ENCODE results near the gene ZNF710. TPM values are rescaled to one million over a fixed set of nuclear protein-coding genes. Genes with fewer than 3 reads are reported as not detected.

The ZNF710 gene
- total RNA-seq, 3 donors from 2014 or later = 21.7 to 28.2 (median 25.0) TPM

GRCh38 chr15:90046289-90046688 lies 45.2 kb downstream of the ZNF710 start:
- no peak overlapping the region for H3K4me3 Mint-ChIP-seq
- peaks cover 16% of the 10 kb centered on the region for H3K4me1 Mint-ChIP-seq (ENCODE audit: low read depth)
- ATAC-seq = no peak
- H3K27me3 Mint-ChIP-seq (ENCODE audit: low read depth) = no peaks in the 10 kb centered on the region
- peaks cover 3% of the 10 kb centered on the region for H3K36me3 Mint-ChIP-seq (ENCODE audit: insufficient read depth)
- H3K9me3 Mint-ChIP-seq = no peaks in the 10 kb centered on the region
- DNase-seq = no peak

DNA sequence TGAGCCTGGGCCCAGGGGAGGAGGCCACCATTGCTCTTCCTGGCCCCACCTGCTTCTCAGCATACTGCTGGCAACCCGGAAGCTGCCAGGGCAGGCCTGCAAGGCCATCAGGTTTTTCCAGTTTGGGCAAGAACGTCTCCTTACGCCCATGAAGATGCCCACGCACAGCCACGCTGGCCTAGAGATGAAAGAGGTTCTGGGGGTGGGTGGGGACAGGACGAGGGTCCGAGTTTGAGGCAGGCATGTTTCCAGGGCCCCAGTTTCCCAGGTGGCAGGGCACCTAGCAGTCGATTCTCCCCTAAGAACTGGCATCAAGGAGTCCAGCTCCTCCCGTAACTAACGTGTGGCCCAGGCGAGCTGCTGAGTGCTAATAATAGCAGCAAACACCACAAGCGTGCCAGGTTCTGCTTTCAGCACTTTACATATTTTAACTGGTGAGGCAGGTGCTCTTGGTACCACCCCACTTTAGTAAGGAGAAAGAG lies 45.8 kb downstream of the ZNF710 start:
- Mint-ChIP-seq H3K9me3 (no peaks in the 10 kb centered on the region), H3K36me3 (ENCODE audit: insufficient read depth) (peaks cover 3% of the 10 kb centered on the region), H3K27me3 (ENCODE audit: low read depth) (no peaks in the 10 kb centered on the region), H3K4me3 (no peak overlapping the region), H3K4me1 (ENCODE audit: low read depth) (peaks cover 16% of the 10 kb centered on the region)
- no peak for ATAC-seq
- no peak for DNase-seq

DNA sequence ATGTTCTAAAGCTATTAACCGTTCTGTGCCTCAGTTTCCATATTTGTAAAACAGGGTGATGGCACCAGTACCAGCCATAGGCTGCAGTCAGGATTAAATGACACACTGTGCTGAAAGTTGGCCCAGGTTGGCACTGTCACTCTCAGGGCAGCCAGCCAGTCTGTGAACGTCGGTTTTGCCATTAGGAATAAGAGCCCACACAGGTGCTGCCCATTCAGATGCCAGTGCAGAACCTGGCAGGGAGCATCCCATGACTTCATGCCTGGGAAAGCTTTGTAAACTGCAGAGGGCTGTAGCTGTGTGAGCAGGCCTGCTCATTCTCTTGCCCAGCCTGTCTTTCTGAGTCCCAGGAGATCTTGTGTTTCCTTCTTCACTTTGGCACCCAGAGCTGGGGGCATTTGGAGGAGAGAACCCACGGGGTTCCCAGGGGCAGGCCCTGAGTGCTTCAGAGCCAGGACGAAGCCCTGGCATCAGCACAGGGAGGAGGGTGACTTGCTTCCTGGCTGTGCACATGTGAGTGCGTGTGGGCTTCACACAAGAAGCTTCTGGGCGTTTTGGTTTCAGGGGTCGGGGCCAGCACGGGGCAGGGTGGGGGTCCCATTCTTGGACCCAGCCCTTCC lies 46.9 kb downstream of the ZNF710 start:
- Mint-ChIP-seq H3K4me1 (ENCODE audit: low read depth) (peaks cover 16% of the 10 kb centered on the region), H3K36me3 (ENCODE audit: insufficient read depth) (peaks cover 3% of the 10 kb centered on the region), H3K9me3 (no peaks in the 10 kb centered on the region), H3K27me3 (ENCODE audit: low read depth) (no peaks in the 10 kb centered on the region), H3K4me3 (no peak overlapping the region)
- ATAC-seq = no peak
- DNase-seq = no peak

- DNase-seq = no peak
- no peak overlapping the region for H3K4me3 Mint-ChIP-seq
- no peak for ATAC-seq
- H3K9me3 Mint-ChIP-seq = no peaks in the 10 kb centered on the region
- no peaks in the 10 kb centered on the region for H3K27me3 Mint-ChIP-seq (ENCODE audit: low read depth)
- peaks cover 18% of the 10 kb centered on the region for H3K4me1 Mint-ChIP-seq (ENCODE audit: low read depth)
- H3K36me3 Mint-ChIP-seq (ENCODE audit: insufficient read depth) = no peaks in the 10 kb centered on the region
Measured at GRCh38 chr15:90049030-90049429, 47.9 kb downstream of the ZNF710 start.

GRCh38 chr15:90049666-90050604 lies 48.8 kb downstream of the ZNF710 start:
- H3K27me3 Mint-ChIP-seq (ENCODE audit: low read depth) = no peaks in the 10 kb centered on the region
- no peak for DNase-seq
- no peak overlapping the region for H3K4me3 Mint-ChIP-seq
- no peaks in the 10 kb centered on the region for H3K36me3 Mint-ChIP-seq (ENCODE audit: insufficient read depth)
- no peaks in the 10 kb centered on the region for H3K9me3 Mint-ChIP-seq
- ATAC-seq = no peak
- H3K4me1 Mint-ChIP-seq (ENCODE audit: low read depth) = peaks cover 18% of the 10 kb centered on the region

DNA sequence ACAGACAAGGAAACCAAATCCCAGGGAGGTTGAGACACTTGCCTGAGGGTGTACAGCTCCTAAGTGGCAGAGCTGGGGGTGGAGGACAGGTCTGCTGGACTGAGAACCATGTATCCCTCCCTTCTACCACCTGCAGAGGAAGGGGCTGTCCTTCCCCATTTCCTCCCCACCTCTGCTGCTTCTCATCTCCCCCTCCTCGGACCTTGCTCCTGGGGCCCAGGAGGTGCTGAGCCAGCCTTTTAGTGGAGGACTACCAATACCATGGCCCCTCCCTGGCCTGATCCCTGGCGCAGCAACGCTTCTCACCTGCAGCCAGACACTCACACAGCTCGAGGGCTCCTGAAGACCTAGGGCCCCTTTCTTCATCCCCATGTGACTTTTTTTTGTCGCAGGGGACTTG lies 50.8 kb downstream of the ZNF710 start:
- ATAC-seq = no peak
- Mint-ChIP-seq H3K36me3 (ENCODE audit: insufficient read depth) (no peaks in the 10 kb centered on the region), H3K4me3 (no peak overlapping the region), H3K9me3 (no peaks in the 10 kb centered on the region), H3K27me3 (ENCODE audit: low read depth) (no peaks in the 10 kb centered on the region), H3K4me1 (ENCODE audit: low read depth) (peaks cover 5% of the 10 kb centered on the region)
- DNase-seq = no peak

- no peak overlapping the region for H3K4me3 Mint-ChIP-seq
- H3K36me3 Mint-ChIP-seq (ENCODE audit: insufficient read depth) = no peaks in the 10 kb centered on the region
- H3K27me3 Mint-ChIP-seq (ENCODE audit: low read depth) = no peaks in the 10 kb centered on the region
- peaks cover 15% of the 10 kb centered on the region for H3K4me1 Mint-ChIP-seq (ENCODE audit: low read depth)
- H3K9me3 Mint-ChIP-seq = no peaks in the 10 kb centered on the region
- no peak for DNase-seq
- ATAC-seq = no peak
Measured at GRCh38 chr15:90053685-90054466, 52.8 kb downstream of the ZNF710 start.

- peaks cover 23% of the 10 kb centered on the region for H3K4me1 Mint-ChIP-seq (ENCODE audit: low read depth)
- no peaks in the 10 kb centered on the region for H3K27me3 Mint-ChIP-seq (ENCODE audit: low read depth)
- DNase-seq (no peak), ATAC-seq (no peak)
- H3K9me3 Mint-ChIP-seq = no peaks in the 10 kb centered on the region
- H3K36me3 Mint-ChIP-seq (ENCODE audit: insufficient read depth) = no peaks in the 10 kb centered on the region
- no peak overlapping the region for H3K4me3 Mint-ChIP-seq
Measured at GRCh38 chr15:90054618-90055097, 53.5 kb downstream of the ZNF710 start.

- Mint-ChIP-seq H3K9me3 (no peaks in the 10 kb centered on the region), H3K4me1 (ENCODE audit: low read depth) (peaks cover 28% of the 10 kb centered on the region), H3K36me3 (ENCODE audit: insufficient read depth) (no peaks in the 10 kb centered on the region), H3K4me3 (no peak overlapping the region), H3K27me3 (ENCODE audit: low read depth) (no peaks in the 10 kb centered on the region)
- no peak for ATAC-seq
- DNase-seq = no peak
Measured at GRCh38 chr15:90055182-90055581, 54.1 kb downstream of the ZNF710 start.

DNA sequence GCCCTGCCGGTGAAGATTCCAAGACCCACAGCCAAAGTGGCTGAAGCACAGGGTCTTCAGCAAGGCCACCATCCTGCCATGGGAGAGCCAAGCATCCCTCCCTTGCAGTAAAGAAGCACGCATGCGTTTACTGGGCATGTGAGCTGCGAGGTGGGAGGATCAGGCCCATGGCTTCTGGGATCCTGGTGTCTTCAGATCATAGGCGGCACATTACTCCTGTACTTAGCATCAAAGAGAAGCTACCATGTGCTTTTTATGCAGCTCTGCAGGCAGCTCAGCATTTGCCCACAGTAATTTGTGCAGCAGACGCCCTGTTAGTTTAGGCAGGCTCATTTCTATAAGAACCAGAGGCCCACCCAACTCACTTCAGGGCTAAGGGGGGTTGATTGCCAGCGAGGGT lies 55.4 kb downstream of the ZNF710 start:
- no peak for DNase-seq
- ATAC-seq = no peak
- peaks cover 35% of the 10 kb centered on the region for H3K4me1 Mint-ChIP-seq (ENCODE audit: low read depth)
- no peaks in the 10 kb centered on the region for H3K36me3 Mint-ChIP-seq (ENCODE audit: insufficient read depth)
- no peak overlapping the region for H3K4me3 Mint-ChIP-seq
- no peaks in the 10 kb centered on the region for H3K27me3 Mint-ChIP-seq (ENCODE audit: low read depth)
- H3K9me3 Mint-ChIP-seq = no peaks in the 10 kb centered on the region

DNA sequence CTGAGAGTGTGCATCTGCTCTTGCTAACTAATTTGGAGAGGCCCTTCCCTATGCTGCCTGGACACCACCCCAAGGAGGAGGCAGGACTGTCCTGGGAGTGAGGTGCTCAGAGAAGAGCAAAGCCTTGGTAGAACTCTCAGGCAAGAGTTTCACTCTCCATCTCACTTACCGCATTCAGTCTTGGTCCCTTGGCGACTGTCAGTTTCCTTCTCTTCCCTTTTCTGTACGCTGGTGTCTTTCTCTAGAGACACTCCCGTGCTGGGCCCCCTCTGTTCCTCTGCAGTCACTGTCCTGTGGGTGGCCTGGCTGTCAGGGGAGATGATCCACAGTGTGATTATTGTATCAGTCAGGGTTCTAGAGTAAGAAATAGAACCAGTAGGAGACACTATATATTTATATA lies 57.2 kb downstream of the ZNF710 start:
- H3K9me3 Mint-ChIP-seq = no peaks in the 10 kb centered on the region
- ATAC-seq (no peak), DNase-seq (no peak)
- no peaks in the 10 kb centered on the region for H3K36me3 Mint-ChIP-seq (ENCODE audit: insufficient read depth)
- H3K27me3 Mint-ChIP-seq (ENCODE audit: low read depth) = no peaks in the 10 kb centered on the region
- H3K4me3 Mint-ChIP-seq = no peak overlapping the region
- H3K4me1 Mint-ChIP-seq (ENCODE audit: low read depth) = peaks cover 48% of the 10 kb centered on the region

DNA sequence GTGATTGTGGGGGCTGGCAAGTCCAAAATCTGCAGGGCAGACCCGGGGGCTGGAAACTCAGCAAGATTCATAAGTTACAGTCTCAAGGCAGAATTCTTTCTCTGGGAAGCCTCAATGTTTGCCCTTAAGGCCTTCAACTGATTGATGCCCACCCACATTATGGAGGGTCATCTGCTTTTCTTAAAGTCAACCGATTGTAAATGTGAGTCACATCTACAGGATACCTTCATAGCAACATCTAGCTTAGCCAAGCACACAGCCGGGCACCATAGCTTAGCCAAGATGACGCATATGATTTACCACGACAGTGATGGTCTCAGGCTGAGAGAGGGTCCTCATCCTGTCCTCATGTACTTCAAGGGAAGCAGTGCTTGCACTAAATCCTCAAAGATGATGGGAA lies 57.7 kb downstream of the ZNF710 start:
- no peak for ATAC-seq
- Mint-ChIP-seq H3K4me3 (no peak overlapping the region), H3K4me1 (ENCODE audit: low read depth) (peaks cover 52% of the 10 kb centered on the region), H3K9me3 (no peaks in the 10 kb centered on the region), H3K27me3 (ENCODE audit: low read depth) (no peaks in the 10 kb centered on the region), H3K36me3 (ENCODE audit: insufficient read depth) (no peaks in the 10 kb centered on the region)
- DNase-seq = no peak

GRCh38 chr15:90059208-90059985 lies 58.3 kb downstream of the ZNF710 start:
- Mint-ChIP-seq H3K9me3 (no peaks in the 10 kb centered on the region), H3K4me1 (ENCODE audit: low read depth) (peaks cover 51% of the 10 kb centered on the region), H3K4me3 (peak overlapping the region; percentile 13), H3K36me3 (ENCODE audit: insufficient read depth) (no peaks in the 10 kb centered on the region), H3K27me3 (ENCODE audit: low read depth) (no peaks in the 10 kb centered on the region)
- ATAC-seq (peak; percentile 93 to 97), DNase-seq (peak; percentile 32)

DNA sequence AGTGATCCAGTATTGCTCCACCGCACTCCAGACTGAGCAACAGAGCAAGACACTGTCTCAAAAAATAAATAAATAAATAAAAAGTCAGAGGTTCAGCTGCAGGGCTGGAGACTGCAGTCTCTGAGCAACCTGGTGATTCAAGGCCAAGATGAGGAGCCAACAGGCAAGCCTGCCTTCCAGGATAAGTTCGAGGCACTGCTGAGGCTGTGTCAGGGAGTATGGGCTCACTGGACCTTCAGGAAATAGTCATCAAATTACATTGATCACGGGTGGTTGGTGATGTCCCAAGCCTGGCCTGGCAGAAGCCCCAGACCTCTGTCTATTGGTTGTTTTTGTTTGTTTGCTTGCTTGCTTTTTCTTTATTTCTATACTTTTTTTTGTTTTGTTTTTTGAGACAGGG lies 59.7 kb downstream of the ZNF710 start:
- H3K36me3 Mint-ChIP-seq (ENCODE audit: insufficient read depth) = no peaks in the 10 kb centered on the region
- H3K27me3 Mint-ChIP-seq (ENCODE audit: low read depth) = no peaks in the 10 kb centered on the region
- H3K9me3 Mint-ChIP-seq = no peaks in the 10 kb centered on the region
- H3K4me1 Mint-ChIP-seq (ENCODE audit: low read depth) = peaks cover 49% of the 10 kb centered on the region
- DNase-seq (no peak), ATAC-seq (no peak)
- no peak overlapping the region for H3K4me3 Mint-ChIP-seq
